Measurements from ENCODE around the gene PITX1. TPM values are rescaled to one million over a fixed set of nuclear protein-coding genes. Genes with fewer than 3 reads are reported as not detected.
A peak's percentile ranks its signal among the peaks of the same experiment; 100 is the strongest.

PITX1 gene
- total RNA-seq, 1 donor from 2014 or later: not detected

- intact Hi-C loops (cut with DNase I): no loop called here
- DNase-seq (ENCODE audit: missing footprints): no peak
- ATAC-seq: no peak
Observed at GRCh38 chr5:135020111-135020895, 13.7 kb downstream of the PITX1 start.

- ATAC-seq (no peak), DNase-seq (ENCODE audit: missing footprints) (no peak)
- intact Hi-C loops (cut with DNase I): no loop called here
Observed at GRCh38 chr5:135019314-135019713, 14.7 kb downstream of the PITX1 start.

- DNase-seq (ENCODE audit: missing footprints): no peak
- ATAC-seq: no peak
- intact Hi-C loops (cut with DNase I): no loop called here
Observed at GRCh38 chr5:135018457-135018856, 15.6 kb downstream of the PITX1 start.

- DNase-seq (ENCODE audit: missing footprints) (no peak), ATAC-seq (no peak)
- intact Hi-C loops (cut with DNase I): no loop called here
Observed at GRCh38 chr5:135016861-135017290, 17.2 kb downstream of the PITX1 start.

- intact Hi-C loops (cut with DNase I): no loop called here
- DNase-seq (ENCODE audit: missing footprints) (no peak), ATAC-seq (no peak)
Observed at GRCh38 chr5:135015942-135016341, 18.1 kb downstream of the PITX1 start.

GRCh38 chr5:135013947-135014570 lies 20.0 kb downstream of the PITX1 start:
- ATAC-seq (peak; percentile 60), DNase-seq (ENCODE audit: missing footprints) (no peak)
- intact Hi-C loops (cut with DNase I): no loop called here

GRCh38 chr5:135013445-135013844 lies 20.6 kb downstream of the PITX1 start:
- intact Hi-C loops (cut with DNase I): no loop called here
- no peak for ATAC-seq
- DNase-seq (ENCODE audit: missing footprints): no peak

GRCh38 chr5:135012951-135013391 lies 21.1 kb downstream of the PITX1 start:
- DNase-seq (ENCODE audit: missing footprints) (no peak), ATAC-seq (peak; percentile 74)
- intact Hi-C loops (cut with DNase I): no loop called here

- intact Hi-C loops (cut with DNase I): no loop called here
- ATAC-seq (no peak), DNase-seq (ENCODE audit: missing footprints) (no peak)
Observed at GRCh38 chr5:135012033-135012588, 21.9 kb downstream of the PITX1 start.

- intact Hi-C loops (cut with DNase I): no loop called here
- ATAC-seq (no peak), DNase-seq (ENCODE audit: missing footprints) (no peak)
Observed at GRCh38 chr5:135011355-135012032, 22.5 kb downstream of the PITX1 start.

- intact Hi-C loops (cut with DNase I): no loop called here
- ATAC-seq (no peak), DNase-seq (ENCODE audit: missing footprints) (no peak)
Observed at GRCh38 chr5:135010502-135011354, 23.3 kb downstream of the PITX1 start.

- no peak for ATAC-seq
- intact Hi-C loops (cut with DNase I): no loop called here
- DNase-seq (ENCODE audit: missing footprints): no peak
Observed at GRCh38 chr5:135009736-135010501, 24.1 kb downstream of the PITX1 start.

- intact Hi-C loops (cut with DNase I): no loop called here
- ATAC-seq: no peak
- DNase-seq (ENCODE audit: missing footprints): no peak
Observed at GRCh38 chr5:135008981-135009735, 24.9 kb downstream of the PITX1 start.

GRCh38 chr5:135008556-135008955 lies 25.5 kb downstream of the PITX1 start:
- ATAC-seq: no peak
- intact Hi-C loops (cut with DNase I): no loop called here
- no peak for DNase-seq (ENCODE audit: missing footprints)

- DNase-seq (ENCODE audit: missing footprints) (no peak), ATAC-seq (no peak)
- intact Hi-C loops (cut with DNase I): no loop called here
Observed at GRCh38 chr5:135007749-135008363, 26.2 kb downstream of the PITX1 start.

GRCh38 chr5:135007305-135007704 lies 26.7 kb downstream of the PITX1 start:
- DNase-seq (ENCODE audit: missing footprints): no peak
- ATAC-seq: no peak
- intact Hi-C loops (cut with DNase I): no loop called here

GRCh38 chr5:135005076-135005475 lies 29.0 kb downstream of the PITX1 start:
- ATAC-seq (no peak), DNase-seq (ENCODE audit: missing footprints) (no peak)
- intact Hi-C loops (cut with DNase I): no loop called here
